ENCODE data around the gene XPO5. TPM values are rescaled to one million over a fixed set of nuclear protein-coding genes. Genes with fewer than 3 reads are reported as not detected.

XPO5 gene
- total RNA-seq, 1 donor from 2014 or later: 54.8 TPM

- no peak for TF ChIP-seq CTCF (IDR thresholded peaks at IDR 0.05; ENCODE audit: insufficient read depth, low read length, poor library complexity, severe bottlenecking)
- Histone ChIP-seq H3K27me3 (ENCODE audit: control insufficient read depth, insufficient read depth, low read length) (no peaks in the 10 kb centered on the region), H3K36me3 (ENCODE audit: control insufficient read depth, insufficient read depth, low read length) (no peaks in the 10 kb centered on the region), H3K4me3 (ENCODE audit: low read depth, low read length) (no peak overlapping the region)
- DNase-seq (ENCODE audit: low read depth): no peak
Measured at GRCh38 chr6:43491750-43492661, 83.8 kb downstream of the XPO5 start.

- DNase-seq (ENCODE audit: low read depth): no peak
- TF ChIP-seq CTCF (IDR thresholded peaks at IDR 0.05; ENCODE audit: insufficient read depth, low read length, poor library complexity, severe bottlenecking): no peak
- H3K36me3 ChIP-seq (ENCODE audit: control insufficient read depth, insufficient read depth, low read length): no peaks in the 10 kb centered on the region
- no peaks in the 10 kb centered on the region for H3K27me3 ChIP-seq (ENCODE audit: control insufficient read depth, insufficient read depth, low read length)
- H3K4me3 ChIP-seq (ENCODE audit: low read depth, low read length): no peak overlapping the region
Measured at GRCh38 chr6:43490523-43490939, 85.3 kb downstream of the XPO5 start.

- Histone ChIP-seq H3K27me3 (ENCODE audit: control insufficient read depth, insufficient read depth, low read length) (no peaks in the 10 kb centered on the region), H3K4me3 (ENCODE audit: low read depth, low read length) (no peak overlapping the region), H3K36me3 (ENCODE audit: control insufficient read depth, insufficient read depth, low read length) (no peaks in the 10 kb centered on the region)
- no peak for DNase-seq (ENCODE audit: low read depth)
- no peak for TF ChIP-seq CTCF (IDR thresholded peaks at IDR 0.05; ENCODE audit: insufficient read depth, low read length, poor library complexity, severe bottlenecking)
Measured at GRCh38 chr6:43489277-43490072, 86.4 kb downstream of the XPO5 start.

- H3K27me3 ChIP-seq (ENCODE audit: control insufficient read depth, insufficient read depth, low read length): no peaks in the 10 kb centered on the region
- no peak for DNase-seq (ENCODE audit: low read depth)
- H3K4me3 ChIP-seq (ENCODE audit: low read depth, low read length): no peak overlapping the region
- H3K36me3 ChIP-seq (ENCODE audit: control insufficient read depth, insufficient read depth, low read length): no peaks in the 10 kb centered on the region
- TF ChIP-seq CTCF (IDR thresholded peaks at IDR 0.05; ENCODE audit: insufficient read depth, low read length, poor library complexity, severe bottlenecking): no peak
Measured at GRCh38 chr6:43488667-43489276, 87.1 kb downstream of the XPO5 start.

GRCh38 chr6:43481591-43482236, 94.1 kb downstream of the XPO5 start:
- no peaks in the 10 kb centered on the region for H3K36me3 ChIP-seq (ENCODE audit: control insufficient read depth, insufficient read depth, low read length)
- H3K27me3 ChIP-seq (ENCODE audit: control insufficient read depth, insufficient read depth, low read length): no peaks in the 10 kb centered on the region
- no peak overlapping the region for H3K4me3 ChIP-seq (ENCODE audit: low read depth, low read length)
- TF ChIP-seq CTCF (IDR thresholded peaks at IDR 0.05; ENCODE audit: insufficient read depth, low read length, poor library complexity, severe bottlenecking): no peak
- no peak for DNase-seq (ENCODE audit: low read depth)

Data from kidney epithelial cell (primary cell).